ENCODE measurements around the gene ELF1.
"Not testable (repeated sequence)": the region's sequence is repeated elsewhere in the genome, so short reads cannot be mapped to it uniquely, and the experiment has no call there.

ELF1 gene

GRCh38 chr13:40981361-40981760 is 37.8 kb downstream of the ELF1 start:
- no peak for DNase-seq

GRCh38 chr13:40980461-40980860 is 38.7 kb downstream of the ELF1 start:
- no peak for DNase-seq

DNA sequence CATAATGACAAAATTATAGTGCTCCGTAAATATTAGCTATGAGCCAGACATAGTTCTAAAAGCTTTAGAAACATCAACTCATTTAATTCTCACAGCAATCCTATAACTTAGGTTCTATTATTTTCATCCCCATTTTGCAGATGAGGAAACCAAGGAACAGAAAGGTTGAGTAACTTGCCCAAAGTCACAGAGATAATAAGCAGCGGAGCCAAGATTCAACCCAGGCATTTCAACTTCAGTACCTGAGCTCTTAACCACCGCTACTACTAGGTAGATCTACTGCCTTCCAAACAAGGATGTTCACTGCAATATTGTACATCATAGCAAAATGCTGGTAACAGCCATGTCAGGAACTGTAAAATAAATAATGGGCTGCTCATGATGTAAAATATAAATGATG is 39.9 kb downstream of the ELF1 start:
- DNase-seq = no peak

DNA sequence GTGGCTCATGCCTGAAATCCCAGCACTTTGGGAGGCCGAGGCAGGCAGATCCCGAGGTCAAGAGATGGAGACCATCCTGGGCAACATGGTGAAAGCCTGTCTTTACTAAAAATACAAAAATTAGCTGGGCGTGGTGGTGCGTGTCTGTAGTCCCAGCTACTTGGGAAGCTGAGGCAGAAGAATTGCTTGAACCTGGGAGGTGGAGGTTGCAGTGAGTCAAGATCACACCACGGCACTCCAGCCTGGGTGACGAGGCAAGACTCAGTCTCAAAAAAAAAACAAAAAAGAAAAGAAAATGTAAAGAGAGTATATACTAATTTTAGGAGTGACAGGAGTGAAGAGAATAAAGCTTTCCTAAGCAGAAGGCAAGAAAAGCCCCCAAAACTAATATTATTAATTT is 41.0 kb downstream of the ELF1 start:
- DNase-seq = not testable (repeated sequence)

DNA sequence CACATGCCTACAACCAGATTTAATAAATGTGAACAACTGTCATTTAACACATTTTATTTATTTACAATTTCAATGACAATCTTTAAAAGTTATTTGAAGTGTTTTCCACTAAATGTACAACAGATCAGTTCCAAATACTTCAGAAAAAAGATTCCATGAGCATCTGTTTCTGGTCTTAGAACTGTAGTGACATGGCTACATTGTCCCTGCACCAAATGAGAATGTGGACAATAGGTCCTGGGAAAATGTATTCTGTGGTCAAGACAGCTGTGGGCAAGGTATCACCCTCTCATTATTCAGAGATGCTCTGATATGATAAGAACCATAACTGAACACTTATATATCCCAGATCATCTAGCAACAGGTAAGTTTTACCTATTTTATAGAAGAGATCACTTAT is 43.7 kb downstream of the ELF1 start:
- DNase-seq = no peak

GRCh38 chr13:40974460-40975407 is 44.4 kb downstream of the ELF1 start:
- no peak for DNase-seq

GRCh38 chr13:40973409-40973808 is 45.7 kb downstream of the ELF1 start:
- no peak for DNase-seq

- no peak for DNase-seq
Measured at GRCh38 chr13:40971321-40971720, 47.8 kb downstream of the ELF1 start.

DNA sequence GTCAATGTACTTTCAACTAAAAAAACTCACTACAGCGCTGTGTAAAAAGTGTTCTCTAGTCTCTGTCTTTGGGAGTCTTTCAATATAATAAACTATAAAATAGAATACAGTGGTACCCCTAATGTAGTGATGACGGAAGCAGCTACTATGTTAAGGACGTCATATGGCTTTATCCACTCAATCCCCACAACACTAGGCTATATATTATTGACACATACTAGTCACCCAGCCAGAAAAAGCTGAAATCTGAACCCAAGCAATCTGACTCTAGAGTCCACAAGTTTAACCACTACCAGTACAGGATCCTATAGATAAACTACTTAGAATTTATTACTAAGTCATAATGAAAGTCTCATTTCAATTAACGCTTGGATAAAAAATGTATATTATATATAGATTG is 48.3 kb downstream of the ELF1 start:
- no peak for DNase-seq

DNA sequence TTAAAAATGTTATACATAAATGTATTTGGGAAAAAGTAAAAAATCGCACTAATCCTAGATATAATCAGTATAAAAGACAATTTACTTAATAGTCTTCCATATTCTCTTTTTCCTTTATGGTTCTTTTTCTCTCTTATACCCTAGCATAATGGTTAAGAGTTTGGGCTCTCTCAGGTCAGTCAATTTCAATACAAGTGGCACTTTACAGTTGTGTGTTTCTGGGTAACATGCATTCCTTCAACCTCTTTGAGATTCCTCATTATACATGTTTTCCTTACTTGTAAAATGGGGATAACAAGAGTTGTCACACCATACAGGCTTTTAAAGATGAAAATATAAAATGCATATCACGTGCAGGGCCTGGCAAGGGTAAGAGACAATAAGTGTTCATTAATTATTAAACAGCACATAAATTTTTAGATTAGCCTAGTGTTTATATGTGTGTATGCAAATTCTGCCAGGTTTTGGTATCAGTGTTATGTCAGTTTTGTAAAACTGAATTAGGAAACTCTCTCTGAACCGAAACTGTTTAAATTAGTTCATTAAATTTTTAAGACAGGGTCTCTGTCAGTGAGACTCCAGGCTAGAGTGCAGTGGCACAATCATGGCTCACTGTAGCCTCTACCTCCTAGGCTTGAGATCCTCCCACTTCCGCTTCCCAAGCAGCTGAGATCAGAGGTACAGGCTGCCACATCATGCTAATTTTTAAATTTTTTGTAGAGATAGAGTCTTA is 49.8 kb downstream of the ELF1 start:
- DNase-seq = no peak

GRCh38 chr13:40968416-40969000 is 50.6 kb downstream of the ELF1 start:
- DNase-seq = no peak

- no peak for DNase-seq
Measured at GRCh38 chr13:40966298-40966697, 52.8 kb downstream of the ELF1 start.

DNA sequence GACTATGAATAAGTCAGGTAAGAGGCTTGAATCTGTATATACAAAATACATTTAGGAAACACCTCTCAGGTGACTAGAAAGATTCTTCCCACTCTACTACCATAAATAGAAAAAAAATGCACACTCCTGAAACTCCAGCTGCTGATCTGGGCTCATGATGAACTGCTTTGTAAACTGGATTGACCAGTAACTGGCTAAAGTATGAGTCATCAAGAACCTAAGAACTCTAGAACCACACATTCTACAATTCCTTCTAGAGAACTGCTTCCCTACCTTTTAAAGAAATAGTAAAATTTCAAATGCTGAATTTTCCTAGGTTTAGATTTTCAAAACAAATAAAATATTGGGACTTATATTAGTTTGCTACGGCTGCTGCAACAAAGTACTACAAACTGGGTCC is 55.2 kb downstream of the ELF1 start:
- no peak for DNase-seq

- no peak for DNase-seq
Measured at GRCh38 chr13:40961826-40962225, 57.3 kb downstream of the ELF1 start.

DNA sequence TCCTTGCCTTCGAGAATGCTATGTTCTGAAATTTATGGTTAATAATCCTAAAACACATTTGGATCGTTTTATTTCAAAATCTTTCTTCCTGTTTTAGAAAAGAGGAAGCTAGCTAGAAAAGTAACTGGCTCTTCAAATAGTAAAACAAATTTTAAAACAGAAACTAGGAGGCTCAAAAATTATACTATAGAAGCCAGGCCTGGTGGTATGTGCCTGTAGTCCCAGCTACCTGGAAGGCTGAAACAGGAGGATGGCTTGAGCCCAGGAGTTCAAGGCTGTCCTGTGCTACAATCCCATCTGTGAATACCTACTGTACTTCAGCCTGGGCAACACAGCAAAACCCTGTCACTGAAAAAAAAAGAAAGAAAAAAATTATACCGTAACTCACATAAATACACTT is 57.9 kb downstream of the ELF1 start:
- no peak for DNase-seq

DNA sequence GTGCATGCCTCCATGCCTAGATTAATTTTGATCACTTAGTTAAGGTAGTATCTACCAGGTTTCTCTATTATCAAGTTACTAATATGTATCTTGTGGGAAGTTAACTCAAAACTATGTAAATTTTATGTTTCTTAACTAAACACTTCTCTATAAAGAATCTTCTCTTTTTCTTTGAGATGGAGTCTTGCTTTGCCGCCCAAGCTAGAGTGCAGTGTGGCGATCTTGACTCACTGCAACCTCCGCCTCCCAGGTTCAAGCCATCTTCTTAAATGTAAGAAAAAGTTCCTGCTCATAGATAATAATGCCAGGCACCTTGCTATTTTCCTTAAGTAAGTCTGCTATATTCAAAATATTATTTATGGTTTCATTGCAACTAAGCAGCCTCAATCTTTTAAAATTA is 58.4 kb downstream of the ELF1 start:
- DNase-seq = no peak

GRCh38 chr13:40958655-40959054 is 60.5 kb downstream of the ELF1 start:
- DNase-seq = no peak

GRCh38 chr13:40946485-40946884 is 72.6 kb downstream of the ELF1 start:
- no peak for DNase-seq

DNA sequence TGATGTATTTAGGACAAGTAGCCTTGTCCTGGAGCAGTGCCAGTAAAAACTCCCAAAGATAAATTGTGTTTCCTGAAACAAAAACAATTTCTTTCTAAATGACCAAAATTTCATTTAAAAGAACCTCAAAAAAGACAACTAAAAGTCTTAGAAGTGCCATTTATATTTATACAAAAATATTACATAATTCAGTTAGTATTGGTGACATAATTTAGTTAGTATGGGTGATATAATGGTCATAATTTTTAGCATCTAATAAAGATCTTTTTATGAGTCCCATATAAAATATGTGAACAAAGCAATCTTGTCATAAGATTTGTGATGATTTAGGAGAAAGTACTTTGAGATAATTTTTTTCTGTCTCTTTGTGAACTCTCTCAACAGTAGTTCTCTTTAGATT is 76.0 kb downstream of the ELF1 start:
- DNase-seq = no peak

DNA sequence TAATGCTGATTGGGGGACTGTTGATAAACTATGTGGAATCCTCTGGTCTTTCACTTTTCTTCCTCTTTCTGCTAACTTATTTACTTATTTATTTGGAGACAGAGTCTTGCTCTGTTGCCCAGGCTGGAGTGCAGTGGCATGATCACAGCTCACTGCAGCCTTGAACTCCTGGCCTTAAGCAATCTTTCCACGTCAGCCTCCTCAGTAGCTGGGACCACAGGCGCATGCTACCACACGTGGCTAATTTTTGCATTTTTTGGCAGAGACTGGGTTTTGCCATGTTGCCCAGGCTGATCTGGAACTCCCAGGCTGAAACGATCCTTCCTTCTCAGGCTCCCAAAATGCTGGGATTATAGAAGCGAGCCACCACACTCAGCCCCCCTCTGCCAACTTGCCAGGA is 77.5 kb downstream of the ELF1 start:
- DNase-seq = no peak

DNA sequence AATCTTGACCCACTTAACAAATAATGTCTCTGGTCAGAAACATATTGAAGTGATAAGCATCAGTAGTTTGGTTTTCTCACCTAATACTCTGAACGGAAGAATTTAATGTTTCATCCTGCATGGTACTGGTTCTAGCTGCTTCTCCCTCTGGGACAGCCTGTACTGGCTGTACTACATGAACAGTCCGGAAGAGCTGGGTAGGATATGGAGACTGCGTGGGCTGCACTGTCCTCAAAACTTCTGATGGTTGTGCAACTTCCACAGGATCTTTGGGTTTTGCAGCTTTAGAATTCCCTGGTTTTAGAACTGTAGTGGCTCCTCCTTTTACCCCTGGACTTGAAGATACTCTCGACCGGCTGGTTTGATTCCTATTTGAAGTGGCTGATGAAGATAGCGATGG is 78.3 kb downstream of the ELF1 start:
- DNase-seq = no peak

GRCh38 chr13:40933508-40934204 is 85.5 kb downstream of the ELF1 start:
- no peak for DNase-seq

DNA sequence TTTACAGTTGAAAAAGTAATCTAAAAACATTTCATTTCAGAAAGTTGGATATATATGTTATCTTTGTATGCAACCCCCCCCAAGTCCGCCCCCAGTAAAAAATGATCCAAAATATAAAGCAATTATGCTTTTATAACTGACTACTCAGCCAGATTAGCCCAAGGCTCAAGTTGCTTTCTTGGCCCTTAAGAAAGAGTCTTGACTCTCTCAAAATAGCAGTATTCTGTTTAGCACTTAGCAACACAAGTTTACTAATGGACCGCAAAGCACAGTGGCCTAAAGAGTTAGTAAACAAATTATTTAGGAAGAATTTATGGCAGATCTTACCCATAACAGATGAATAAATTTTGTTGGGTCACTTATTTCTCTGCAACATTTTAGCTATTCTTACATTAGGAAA is 86.9 kb downstream of the ELF1 start:
- DNase-seq = no peak

All from NCI-H510A treated with DMSO at 0.1 percent for 48 hours (cell line).